CD4-positive, alpha-beta T cell treated with Interleukin-15 for 4 hours (primary cell): ENCODE results near the gene GTF3C5.
"Not testable (repeated sequence)": the region's sequence is repeated elsewhere in the genome, so short reads cannot be mapped to it uniquely, and the experiment has no call there.

Experiments
- DNase-seq: peaks from one replicate; pipeline ENCODE4 v3.0.0-alpha.2; 2020; ENCODE audit warnings: low spot score

Gene GTF3C5

DNA sequence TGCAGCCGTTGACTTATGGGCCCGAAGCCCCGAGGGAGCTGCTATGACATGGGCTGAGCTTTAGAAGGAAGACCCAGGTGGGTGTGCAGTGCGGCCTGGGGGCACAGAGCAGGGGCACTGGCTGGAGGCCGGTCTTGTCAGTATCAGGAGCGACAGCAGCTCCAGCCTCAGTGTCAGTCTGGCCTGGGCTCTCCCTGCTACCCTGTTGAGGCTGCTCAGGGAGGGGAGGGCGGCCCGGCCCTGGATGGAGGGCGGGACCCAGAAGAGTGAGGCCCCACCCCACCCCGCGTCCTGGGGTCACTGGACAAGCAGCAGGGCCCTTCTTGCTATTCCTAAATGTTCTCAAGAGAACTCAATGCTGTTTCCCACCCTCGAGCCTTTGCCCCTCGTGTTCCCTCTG is 34.3 kb upstream of the GTF3C5 start:
- no peak for DNase-seq

- DNase-seq: no peak
These were observed 33.2 kb upstream of the GTF3C5 start for GRCh38 chr9:132997591-132997990.

GRCh38 chr9:132998221-132998620 is 32.6 kb upstream of the GTF3C5 start:
- not testable (repeated sequence) for DNase-seq

GRCh38 chr9:132998831-132999635 is 31.8 kb upstream of the GTF3C5 start:
- no peak for DNase-seq

- no peak for DNase-seq
These were observed 28.4 kb upstream of the GTF3C5 start for GRCh38 chr9:133002147-133003070.

GRCh38 chr9:133003071-133003461 is 27.7 kb upstream of the GTF3C5 start:
- DNase-seq: no peak

DNA sequence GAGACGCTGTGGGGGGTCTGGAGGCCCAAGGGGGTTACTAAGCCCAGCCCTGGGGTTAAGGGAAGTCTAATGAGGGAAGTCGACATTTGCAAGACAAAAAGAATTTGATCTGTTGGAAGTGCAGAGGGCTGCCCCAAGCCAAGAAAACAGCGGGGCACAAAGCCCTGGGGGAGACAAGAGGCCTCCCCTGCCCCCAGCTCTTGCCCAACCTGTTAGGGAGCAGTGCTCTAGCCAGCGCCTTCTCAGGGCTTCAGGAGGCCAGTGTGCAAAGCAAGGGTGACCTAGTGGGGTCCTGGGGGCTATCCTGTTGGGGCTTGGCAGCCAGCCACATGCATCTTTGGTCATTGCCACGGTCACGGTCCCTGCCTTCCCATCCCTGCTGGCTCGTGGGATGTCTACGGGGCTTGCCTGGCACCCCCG is 27.1 kb upstream of the GTF3C5 start:
- DNase-seq: no peak

GRCh38 chr9:133004091-133004998 is 26.5 kb upstream of the GTF3C5 start:
- no peak for DNase-seq

- no peak for DNase-seq
These were observed 25.6 kb upstream of the GTF3C5 start for GRCh38 chr9:133004999-133005760.

GRCh38 chr9:133005957-133006356 is 24.8 kb upstream of the GTF3C5 start:
- no peak for DNase-seq

GRCh38 chr9:133006731-133007352 is 24.0 kb upstream of the GTF3C5 start:
- DNase-seq: no peak

DNA sequence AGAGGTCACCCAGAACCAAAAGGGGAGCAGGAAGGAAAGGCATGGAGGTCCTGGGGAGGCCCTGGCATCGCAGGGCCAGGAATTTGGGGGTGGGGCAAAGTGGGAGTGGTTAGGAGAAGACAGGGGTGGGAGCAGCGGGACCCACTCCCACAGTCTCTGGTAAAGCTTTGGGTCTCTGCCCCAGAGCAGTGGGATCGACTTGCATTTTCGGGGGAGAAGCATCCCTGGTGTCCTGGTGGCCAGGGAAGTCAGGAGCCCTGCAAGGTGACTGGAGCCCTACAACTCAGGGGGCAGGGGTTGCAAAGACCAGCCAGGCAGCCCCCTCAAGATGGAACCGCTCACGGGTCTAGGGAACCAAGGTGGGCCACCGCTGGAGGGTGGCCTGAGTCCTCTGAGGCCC is 22.4 kb upstream of the GTF3C5 start:
- no peak for DNase-seq

- no peak for DNase-seq
These were observed 22.0 kb upstream of the GTF3C5 start for GRCh38 chr9:133008824-133009223.

DNA sequence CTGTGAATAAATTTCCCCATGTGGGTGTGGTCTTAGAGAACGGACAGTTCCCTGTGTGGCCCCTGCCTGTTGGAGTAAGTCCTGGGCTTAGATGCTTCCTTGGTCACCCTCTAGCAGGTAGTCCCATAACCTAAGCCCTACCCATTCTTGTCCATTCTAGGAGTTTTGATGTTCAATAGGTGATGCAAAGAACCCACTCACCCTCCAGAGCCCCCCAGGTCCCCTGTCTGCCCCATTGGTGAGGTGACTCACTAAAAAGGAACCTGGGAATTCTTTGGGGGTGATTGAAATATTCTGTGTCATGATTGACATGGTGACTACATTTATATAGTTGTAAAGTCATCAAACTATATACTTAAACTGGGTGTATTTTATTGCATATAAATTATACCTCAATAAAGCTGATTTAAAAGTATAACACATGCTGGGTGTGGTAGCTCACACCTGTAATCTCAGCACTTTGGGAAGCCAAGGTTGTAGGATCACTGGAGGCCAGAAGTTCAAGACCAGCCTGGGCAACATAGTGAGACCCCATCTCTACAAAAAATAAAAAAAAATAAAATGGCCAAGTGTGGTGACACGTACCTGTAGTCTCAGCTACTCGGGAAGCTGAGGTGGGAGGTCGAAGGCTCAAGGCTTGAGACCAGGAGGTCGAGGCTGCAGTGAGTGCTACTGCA is 20.8 kb upstream of the GTF3C5 start:
- DNase-seq: no peak

DNA sequence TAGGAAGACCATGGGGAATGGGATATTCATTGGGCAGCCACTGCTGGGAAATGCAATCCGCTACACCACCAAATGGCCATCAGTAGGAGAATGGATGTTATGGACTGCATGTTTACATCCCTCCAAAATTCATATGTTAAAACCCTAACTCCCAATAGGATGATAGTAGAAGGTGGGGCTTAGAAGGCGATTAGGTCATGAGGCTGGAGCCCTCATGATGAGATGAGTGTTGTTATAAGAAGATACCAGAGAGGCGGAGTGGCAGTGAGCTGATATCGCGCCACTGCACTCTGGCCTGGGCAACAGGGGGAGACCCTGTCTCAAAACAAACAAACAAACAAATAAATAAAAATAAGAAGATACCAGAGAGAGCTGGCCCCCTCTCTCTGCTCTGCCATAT is 16.1 kb upstream of the GTF3C5 start:
- DNase-seq: no peak

GRCh38 chr9:133023117-133023890 is 7.5 kb upstream of the GTF3C5 start:
- DNase-seq: peak; percentile 22

GRCh38 chr9:133026426-133026825 is 4.4 kb upstream of the GTF3C5 start:
- no peak for DNase-seq

GRCh38 chr9:133027134-133027533 is 3.7 kb upstream of the GTF3C5 start:
- DNase-seq: no peak

- DNase-seq: no peak
These were observed 2.6 kb upstream of the GTF3C5 start for GRCh38 chr9:133028221-133028620.

GRCh38 chr9:133029994-133030316 is 842 bp upstream of the GTF3C5 start:
- no peak for DNase-seq
